HG03439 (cell line): ENCODE data around the gene EIF4ENIF1.
"Not testable (repeated sequence)": the region's sequence is repeated elsewhere in the genome, so short reads cannot be mapped to it uniquely, and the experiment has no call there.

Experiments used
- ATAC-seq: cut with Tn5 transposase; IDR thresholded peaks from one replicate; pipeline ENCODE4 v1.9.1; 2021; ENCODE audit warnings: mild to moderate bottlenecking, moderate library complexity; ENCODE audit not compliant: unreplicated experiment

EIF4ENIF1 gene

GRCh38 chr22:31495343-31495742, 5.7 kb upstream of the EIF4ENIF1 start:
- no peak for ATAC-seq

GRCh38 chr22:31493355-31493754, 3.7 kb upstream of the EIF4ENIF1 start:
- not testable (repeated sequence) for ATAC-seq

DNA sequence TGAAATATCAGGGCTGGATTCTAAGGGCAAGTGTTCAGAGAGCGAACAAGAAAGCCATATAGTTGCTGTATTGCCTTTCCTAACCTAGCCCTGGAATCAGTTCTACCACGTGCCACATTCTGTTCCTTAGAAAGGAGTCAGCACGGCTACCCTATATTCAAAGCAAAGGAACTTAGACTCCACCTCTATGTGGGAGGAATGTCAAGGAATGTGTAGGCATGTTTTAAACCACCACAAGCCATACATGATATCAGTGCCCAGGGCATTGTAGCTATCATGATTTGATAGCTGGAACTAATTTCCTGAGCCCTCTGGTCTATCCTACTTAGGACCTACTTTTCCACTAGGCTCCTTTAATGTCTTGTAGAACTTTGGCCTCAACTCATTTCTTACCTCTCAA, 2.5 kb upstream of the EIF4ENIF1 start:
- ATAC-seq = no peak

DNA sequence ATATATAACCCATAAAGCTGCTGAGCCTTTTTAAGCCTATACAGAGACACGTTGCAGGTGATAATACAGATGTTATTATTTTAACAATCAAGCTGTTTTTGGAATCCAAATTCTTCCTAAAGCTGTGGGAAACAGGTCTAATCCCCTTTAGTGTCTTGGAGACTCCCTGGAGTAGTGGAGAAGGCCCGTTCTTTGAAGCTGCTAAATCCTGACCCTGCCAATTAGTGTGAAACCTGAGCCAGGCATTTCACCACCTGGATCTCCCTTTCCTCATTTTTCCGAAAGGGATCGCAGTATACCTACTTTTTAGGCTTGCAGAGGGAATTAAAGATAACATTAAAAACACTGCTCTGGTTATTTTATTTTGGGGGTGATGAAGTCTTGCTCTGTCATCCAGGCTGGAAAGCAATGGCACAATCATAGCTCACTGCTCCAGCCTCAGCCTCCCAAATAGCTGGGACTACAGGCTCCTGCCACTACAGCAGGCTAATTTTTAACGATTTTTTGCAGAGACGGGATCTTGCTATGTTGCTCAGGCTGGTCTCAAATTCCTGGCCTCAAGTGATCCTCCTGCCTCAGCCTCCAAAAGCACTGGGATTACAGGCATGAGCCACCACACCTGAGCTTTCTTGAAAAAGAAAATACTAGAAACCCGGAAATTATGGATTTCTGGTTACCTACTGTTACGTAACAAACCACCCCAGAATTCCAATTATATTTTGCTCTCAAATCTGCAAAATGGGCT, 1.7 kb upstream of the EIF4ENIF1 start:
- no peak for ATAC-seq

GRCh38 chr22:31490496-31490925, 869 bp upstream of the EIF4ENIF1 start:
- peak; percentile 45 for ATAC-seq

DNA sequence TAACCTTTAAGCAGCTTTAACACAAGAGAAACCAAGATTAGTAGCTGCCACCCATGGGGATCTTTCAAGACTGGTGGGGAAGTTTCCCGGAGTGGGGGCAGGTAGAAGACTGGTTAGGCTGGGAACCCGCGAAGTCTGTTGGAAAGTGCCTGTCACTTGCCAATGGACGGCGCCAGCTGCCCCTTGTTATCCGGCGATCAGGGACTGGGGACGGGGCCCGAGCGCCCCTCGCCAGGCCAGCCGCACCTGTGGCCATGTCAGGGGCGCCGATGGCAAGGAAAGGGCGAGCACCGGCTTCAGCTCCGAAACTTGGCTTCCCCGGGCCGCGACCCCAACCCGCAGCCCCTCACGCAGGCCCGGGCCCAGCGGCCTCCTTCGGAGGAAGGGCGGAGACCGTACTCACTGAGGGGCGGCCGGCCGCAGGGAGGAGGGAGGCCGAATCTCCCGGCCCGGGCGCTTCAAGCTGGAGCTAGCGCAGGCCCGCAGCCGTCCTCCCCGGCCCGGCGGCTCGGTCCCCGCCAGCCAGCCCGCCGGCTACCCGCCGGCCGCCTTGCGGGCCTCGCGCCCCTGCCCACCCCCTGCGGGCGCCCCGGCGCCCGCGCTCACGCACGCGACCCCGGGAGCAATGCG, 539 bp downstream of the EIF4ENIF1 start:
- ATAC-seq = peak; percentile 8

DNA sequence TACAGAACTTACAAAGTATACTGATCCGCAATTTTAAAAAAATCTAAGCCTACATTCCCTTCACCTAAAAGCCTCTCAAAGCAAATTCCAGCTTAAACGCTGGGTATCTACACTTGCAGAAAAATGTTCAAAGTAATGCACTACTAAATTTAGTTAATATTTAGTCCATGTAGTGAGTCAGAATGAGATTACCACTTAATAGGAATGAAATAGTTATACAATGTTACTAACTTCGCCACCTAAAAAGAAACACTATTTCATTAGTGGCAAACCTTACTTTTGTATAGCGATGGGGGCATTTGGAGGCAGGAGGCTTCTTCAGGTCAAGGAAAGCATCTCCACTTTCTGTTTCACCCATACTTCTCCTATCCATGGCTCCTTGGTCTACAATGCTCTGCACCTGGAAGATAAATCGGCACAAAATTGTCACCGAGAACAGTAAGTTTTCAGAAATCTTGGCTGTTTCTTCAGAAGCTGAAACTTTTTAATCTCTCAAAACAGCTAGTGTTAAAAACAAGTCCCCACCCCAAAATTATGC, 1.2 kb downstream of the EIF4ENIF1 start:
- no peak for ATAC-seq

- ATAC-seq = no peak
These were observed 2.7 kb downstream of the EIF4ENIF1 start for GRCh38 chr22:31486951-31487350.

DNA sequence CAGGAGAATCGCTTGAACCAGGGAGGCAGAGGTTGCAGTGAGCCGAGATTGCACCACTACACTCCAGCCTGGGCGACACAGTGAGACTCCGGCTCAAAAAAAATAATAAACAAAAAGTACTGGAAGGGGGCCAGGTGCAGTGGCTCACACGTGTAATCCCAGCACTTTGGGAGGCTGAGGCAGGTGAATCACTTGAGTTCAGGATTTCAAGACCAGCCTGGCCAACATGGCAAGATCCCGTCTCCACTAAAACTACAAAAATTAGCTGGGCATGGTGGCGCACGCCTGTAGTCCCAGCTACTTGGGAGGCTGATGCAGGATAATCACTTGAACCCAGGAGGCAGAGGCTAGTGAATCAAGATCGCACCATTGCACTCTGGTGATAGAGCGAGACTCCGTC, 3.3 kb downstream of the EIF4ENIF1 start:
- ATAC-seq = not testable (repeated sequence)

DNA sequence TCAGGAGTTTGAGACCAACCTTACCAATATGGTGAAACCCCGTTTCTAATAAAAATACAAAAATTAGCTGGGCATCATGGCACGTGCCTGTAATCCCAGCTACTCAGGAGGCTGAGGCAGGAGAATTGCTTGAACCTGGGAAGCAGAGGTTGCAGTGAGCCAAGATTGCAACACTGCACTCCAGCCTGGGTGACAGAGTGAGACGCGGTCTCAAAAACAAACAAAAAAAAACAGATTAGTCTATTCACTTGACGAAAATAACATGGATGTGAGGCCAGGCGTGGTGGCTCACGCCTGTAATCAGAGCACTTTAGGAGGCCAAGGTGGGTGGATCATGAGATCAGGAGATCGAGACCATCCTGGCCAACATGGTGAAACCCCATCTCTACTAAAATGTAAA, 7.2 kb downstream of the EIF4ENIF1 start:
- not testable (repeated sequence) for ATAC-seq

GRCh38 chr22:31481129-31481528, 8.5 kb downstream of the EIF4ENIF1 start:
- ATAC-seq = no peak

GRCh38 chr22:31477329-31477728, 12.3 kb downstream of the EIF4ENIF1 start:
- peak; percentile 69 for ATAC-seq

- no peak for ATAC-seq
These were observed 13.8 kb downstream of the EIF4ENIF1 start for GRCh38 chr22:31475800-31476199.

GRCh38 chr22:31474743-31475142, 14.9 kb downstream of the EIF4ENIF1 start:
- no peak for ATAC-seq

DNA sequence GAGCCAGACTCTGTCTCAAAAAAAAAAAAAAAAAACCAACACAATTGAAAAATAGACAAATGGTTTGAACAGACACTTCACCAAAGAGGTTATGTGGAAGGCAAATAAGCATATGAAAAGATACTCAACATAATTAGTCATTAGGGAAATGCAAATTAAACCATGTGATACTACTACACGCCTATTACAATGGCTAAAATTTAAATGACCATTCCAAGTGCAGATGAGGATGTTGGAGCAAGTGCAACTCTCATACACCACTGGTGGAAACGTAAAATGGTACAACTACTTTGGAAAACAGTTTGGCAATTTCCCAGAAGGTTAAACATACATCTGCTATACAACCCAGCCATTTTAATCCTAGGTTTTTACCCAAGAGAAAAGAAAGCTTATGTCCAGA, 24.3 kb downstream of the EIF4ENIF1 start:
- no peak for ATAC-seq

DNA sequence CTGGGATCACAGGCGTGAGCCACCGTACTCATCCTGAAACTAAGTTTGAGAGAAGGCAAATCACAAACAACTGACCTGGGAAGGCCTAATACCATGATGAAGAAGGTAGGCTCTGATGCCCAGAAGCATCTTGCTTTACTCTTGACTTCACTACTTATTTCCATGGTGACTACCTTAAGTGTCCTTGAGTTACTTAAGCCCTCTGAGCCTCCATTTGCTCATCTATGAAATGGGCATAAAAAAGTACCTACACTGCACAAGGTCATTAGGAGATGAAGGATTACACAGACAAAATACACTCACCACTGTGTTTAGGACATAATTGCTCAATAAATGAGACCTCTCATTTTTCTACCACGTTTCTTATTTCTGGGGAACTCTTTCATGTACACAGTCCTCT, 27.9 kb downstream of the EIF4ENIF1 start:
- no peak for ATAC-seq

DNA sequence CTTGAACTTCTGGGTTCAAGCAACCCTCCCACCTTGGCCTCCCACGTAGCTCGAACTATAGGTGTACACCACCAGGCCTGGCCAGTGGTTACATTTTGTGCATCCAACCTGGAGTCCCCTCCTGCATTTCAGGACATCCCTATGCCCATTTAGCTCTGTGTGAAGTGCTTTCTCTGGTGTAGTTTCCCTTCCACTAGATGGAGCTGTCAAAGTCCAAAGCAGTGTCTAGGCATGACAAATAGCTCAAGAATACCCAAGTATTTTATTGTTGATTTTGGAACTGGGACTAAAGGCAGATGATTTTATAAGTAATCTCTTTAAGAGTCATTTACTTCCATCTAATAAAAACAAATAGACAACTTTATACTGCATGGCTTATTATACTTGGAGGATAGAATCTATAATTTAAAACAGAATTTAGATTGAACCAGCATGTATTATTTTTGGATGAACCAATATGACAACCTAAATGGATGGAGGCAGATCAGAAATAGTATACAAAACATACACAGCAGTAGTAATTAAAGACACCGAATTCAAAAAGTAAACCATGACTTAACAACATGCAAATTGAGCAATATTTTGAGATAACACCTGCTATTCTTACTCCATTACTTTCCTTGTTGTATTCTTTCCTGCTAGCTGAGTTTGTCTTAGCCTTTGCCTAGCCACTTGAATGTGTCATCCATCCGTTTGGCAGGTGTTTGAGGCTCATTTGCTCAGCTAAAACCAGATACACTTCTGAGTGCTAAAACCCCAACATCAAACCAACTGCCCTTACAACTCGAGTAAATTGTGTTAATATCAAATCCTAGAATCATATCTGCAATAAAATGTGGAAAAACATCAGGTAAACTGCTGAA, 37.7 kb downstream of the EIF4ENIF1 start:
- ATAC-seq = no peak

DNA sequence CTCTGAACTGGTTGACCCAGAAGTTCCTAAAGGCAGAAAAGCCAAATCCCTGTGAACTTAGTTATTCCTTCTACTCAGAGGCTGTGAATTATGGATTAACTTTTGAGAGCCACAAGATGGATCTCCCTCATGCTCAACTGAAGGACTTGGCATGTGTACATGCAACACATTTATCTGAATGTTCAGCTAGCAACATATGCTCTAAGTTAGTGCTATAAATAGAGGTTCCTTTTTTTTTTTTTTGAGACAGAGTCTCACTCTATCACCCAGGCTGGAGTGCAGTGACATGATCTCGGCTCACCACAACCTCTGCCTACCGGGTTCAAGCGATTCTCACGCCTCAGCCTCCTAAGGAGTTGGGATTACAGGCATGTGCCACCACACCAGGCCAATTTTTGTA, 40.1 kb downstream of the EIF4ENIF1 start:
- no peak for ATAC-seq

- no peak for ATAC-seq
These were observed 41.3 kb downstream of the EIF4ENIF1 start for GRCh38 chr22:31448382-31448781.

GRCh38 chr22:31447337-31447736, 42.3 kb downstream of the EIF4ENIF1 start:
- ATAC-seq = no peak

DNA sequence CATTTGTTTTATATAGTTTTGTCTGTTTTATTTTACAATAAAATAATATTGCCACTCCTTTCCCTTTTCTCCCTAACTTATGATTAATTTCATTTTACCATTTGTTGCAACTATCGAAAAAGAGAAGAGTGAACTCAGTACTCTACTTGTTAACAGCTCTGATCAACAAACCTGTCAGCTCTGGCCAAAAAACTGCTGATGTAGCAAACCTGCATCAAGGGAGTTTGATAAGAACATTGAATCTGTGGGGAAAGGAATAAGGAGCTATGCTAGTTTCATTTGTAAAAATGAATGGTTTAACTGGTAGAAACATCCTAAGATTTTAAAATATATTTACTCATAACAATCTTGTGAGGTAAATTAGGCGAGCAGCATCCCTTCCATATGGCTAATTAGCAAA, 42.9 kb downstream of the EIF4ENIF1 start:
- no peak for ATAC-seq
